ENCODE measurements around the gene SDHB. TPM values are rescaled to one million over a fixed set of nuclear protein-coding genes. Genes with fewer than 3 reads are reported as not detected.
A peak's percentile ranks its signal among the peaks of the same experiment; 100 is the strongest.

SDHB gene
- polyA plus RNA-seq, 1 experiment: 232 TPM

GRCh38 chr1:16986113-16986512, 67.7 kb downstream of the SDHB start:
- TF ChIP-seq CTCF (IDR thresholded peaks at IDR 0.05; ENCODE audit: low read depth, low read length): no peak
- no peak for DNase-seq (ENCODE audit: low read depth, low spot score)
- no peak overlapping the region for H3K4me3 ChIP-seq (ENCODE audit: low read depth, low read length)
- H3K27me3 ChIP-seq (ENCODE audit: control insufficient read depth, insufficient read depth, low read length): no peaks in the 10 kb centered on the region
- CTCF ChIA-PET: interaction anchor here (1.2 to 1.5 kb wide), 3 partner anchors 10 to 26 kb away, joined by 3 to 5 read pairs (median 3); no protein-coding TSS in a partner anchor
- POLR2A ChIA-PET: no interaction called here
- H3K9me3 ChIP-seq (ENCODE audit: control insufficient read depth, insufficient read depth, low read length): no peaks in the 10 kb centered on the region; the same call in 1 of the 2 replicates
- H3K27ac ChIP-seq (ENCODE audit: low read depth, low read length): no peak overlapping the region

DNA sequence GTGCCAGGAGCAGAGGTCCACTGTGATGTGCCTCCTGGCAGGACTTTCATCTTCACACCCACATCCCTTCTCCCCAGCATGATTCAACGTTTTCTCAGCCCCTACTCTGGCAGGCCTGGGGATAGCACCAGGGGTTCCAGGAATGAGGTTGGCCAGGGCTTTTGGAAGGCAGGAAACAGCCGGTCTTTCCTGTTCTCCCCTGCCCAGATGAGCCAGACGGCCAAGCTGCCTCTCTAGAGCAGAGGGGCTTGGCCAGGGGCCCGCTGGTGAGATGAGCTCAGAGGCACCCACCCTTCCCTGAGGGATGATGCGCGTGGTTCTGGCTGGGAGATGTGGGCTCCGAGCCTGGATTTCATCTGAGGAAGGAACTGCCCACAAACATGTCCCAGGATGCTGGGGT, 69.1 kb downstream of the SDHB start:
- CTCF ChIA-PET: interaction anchor here (1.5 kb wide), 1 partner anchor 23 kb away, joined by 3 read pairs; no protein-coding TSS in a partner anchor
- no peaks in the 10 kb centered on the region; the same call in 1 of the 2 replicates for H3K9me3 ChIP-seq (ENCODE audit: control insufficient read depth, insufficient read depth, low read length)
- no peak for TF ChIP-seq CTCF (IDR thresholded peaks at IDR 0.05; ENCODE audit: low read depth, low read length)
- H3K27me3 ChIP-seq (ENCODE audit: control insufficient read depth, insufficient read depth, low read length): no peaks in the 10 kb centered on the region
- no peak overlapping the region for H3K4me3 ChIP-seq (ENCODE audit: low read depth, low read length)
- POLR2A ChIA-PET: no interaction called here
- DNase-seq (ENCODE audit: low read depth, low spot score): peak; percentile 53
- peak overlapping the region; percentile 57 for H3K27ac ChIP-seq (ENCODE audit: low read depth, low read length)

DNA sequence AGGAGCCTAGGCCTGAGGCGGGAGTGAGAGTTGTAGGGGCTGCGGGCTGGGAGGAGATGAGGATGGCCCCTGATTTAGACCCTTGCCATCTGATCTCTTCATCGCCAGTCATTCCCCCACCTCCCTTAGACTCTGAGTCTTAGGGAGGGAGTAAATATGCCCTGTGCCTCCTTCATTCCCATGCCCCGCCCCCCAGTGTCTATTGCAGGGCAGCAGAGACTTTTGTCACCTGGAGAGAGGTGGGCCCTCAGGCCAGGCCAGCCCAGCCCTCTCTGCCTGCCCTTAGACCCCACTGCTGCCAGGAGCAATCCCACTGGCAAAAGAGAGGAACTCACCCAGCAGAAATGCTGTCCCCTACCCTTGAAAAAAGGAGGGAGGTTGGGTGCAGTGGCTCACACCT, 70.2 kb downstream of the SDHB start:
- Histone ChIP-seq H3K27me3 (ENCODE audit: control insufficient read depth, insufficient read depth, low read length) (no peaks in the 10 kb centered on the region), H3K9me3 (ENCODE audit: control insufficient read depth, insufficient read depth, low read length) (no peaks in the 10 kb centered on the region; the same call in 1 of the 2 replicates), H3K27ac (ENCODE audit: low read depth, low read length) (no peak overlapping the region), H3K4me3 (ENCODE audit: low read depth, low read length) (no peak overlapping the region)
- POLR2A ChIA-PET: no interaction called here
- no peak for DNase-seq (ENCODE audit: low read depth, low spot score)
- CTCF ChIA-PET: no interaction called here
- TF ChIP-seq CTCF (IDR thresholded peaks at IDR 0.05; ENCODE audit: low read depth, low read length): no peak

- CTCF ChIA-PET: interaction anchor here (2.9 kb wide), 1 partner anchor 23 kb away, joined by 13 read pairs; no protein-coding TSS in a partner anchor
- POLR2A ChIA-PET: no interaction called here
- no peak for DNase-seq (ENCODE audit: low read depth, low spot score)
- Histone ChIP-seq H3K27ac (ENCODE audit: low read depth, low read length) (no peak overlapping the region), H3K9me3 (ENCODE audit: control insufficient read depth, insufficient read depth, low read length) (no peaks in the 10 kb centered on the region; the same call in 1 of the 2 replicates), H3K27me3 (ENCODE audit: control insufficient read depth, insufficient read depth, low read length) (no peaks in the 10 kb centered on the region), H3K4me3 (ENCODE audit: low read depth, low read length) (no peak overlapping the region)
- no peak for TF ChIP-seq CTCF (IDR thresholded peaks at IDR 0.05; ENCODE audit: low read depth, low read length)
Observed at GRCh38 chr1:16982902-16983301, 70.9 kb downstream of the SDHB start.

DNA sequence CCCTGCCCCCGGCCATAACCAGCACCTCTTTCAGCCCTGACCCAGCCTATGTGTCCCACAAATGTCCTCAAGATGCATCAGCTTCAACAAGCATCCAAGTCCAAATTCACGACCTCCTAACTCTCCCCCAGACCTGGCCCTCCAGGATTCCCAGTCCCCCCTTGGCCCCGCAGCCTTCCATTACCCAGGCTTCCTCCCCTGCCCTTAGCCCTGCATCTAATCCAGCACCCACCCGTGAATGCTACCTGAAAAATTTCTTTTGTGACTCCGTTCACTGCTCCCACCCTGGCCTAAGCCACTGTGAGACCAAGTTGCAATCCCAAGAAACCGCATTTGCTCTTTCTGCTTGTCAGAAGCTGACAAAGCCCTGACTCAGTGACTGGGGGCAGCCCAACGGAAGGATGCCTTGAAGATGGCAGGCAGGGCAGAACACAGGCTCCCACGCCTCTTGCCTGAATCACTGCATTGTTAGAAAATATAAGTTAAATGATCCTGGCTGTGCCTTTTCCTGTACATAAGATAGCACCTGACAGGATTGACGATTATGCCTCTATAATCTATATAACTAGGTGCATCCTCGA, 72.5 kb downstream of the SDHB start:
- peak overlapping the region; percentile 81 for H3K27ac ChIP-seq (ENCODE audit: low read depth, low read length)
- no peaks in the 10 kb centered on the region for H3K27me3 ChIP-seq (ENCODE audit: control insufficient read depth, insufficient read depth, low read length)
- no peaks in the 10 kb centered on the region; the same call in 1 of the 2 replicates for H3K9me3 ChIP-seq (ENCODE audit: control insufficient read depth, insufficient read depth, low read length)
- peak; percentile 64 for DNase-seq (ENCODE audit: low read depth, low spot score)
- CTCF ChIA-PET: interaction anchor here (2.9 kb wide), 1 partner anchor 21 kb away, joined by 13 read pairs; no protein-coding TSS in a partner anchor
- POLR2A ChIA-PET: no interaction called here
- TF ChIP-seq CTCF (IDR thresholded peaks at IDR 0.05; ENCODE audit: low read depth, low read length): no peak
- H3K4me3 ChIP-seq (ENCODE audit: low read depth, low read length): 0 out of 2 replicates have a peak overlapping the region, but pooled peaks have one; percentile 7

Measured in AG04450 (cell line).